Body of pancreas (tissue), 4 donors: Measurements from ENCODE around the gene UNC93A. TPM values are rescaled to one million over a fixed set of nuclear protein-coding genes. Genes with fewer than 3 reads are reported as not detected.
"Not testable (repeated sequence)": the region's sequence is repeated elsewhere in the genome, so short reads cannot be mapped to it uniquely, and the experiment has no call there.

Experiments
- ATAC-seq: fragments of 150-250 bp; one replicate; pipeline ENCODE4 v1.9.1; 2016
- DNase-seq, 4 donors: peaks; one replicate each; pipeline ENCODE4 v3.0.0-alpha.2; 2019
- H3K27ac ChIP-seq, 4 donors: fragments of 200-600 bp; sonication (generic); 1 replicate in 3 of 4; 2 replicates in 1 of 4; pipeline versions ENCODE4 v1.5.1 to v1.6.1; 2016 to 2019; ENCODE audit warnings: mild to moderate bottlenecking in 1 of 4, mixed read lengths in 1 of 4, moderate library complexity in 1 of 4
- H3K27me3 ChIP-seq, 2 donors: fragments of 200-600 bp; sonication (generic); one replicate each; pipeline ENCODE4 v1.6.0; 2016; ENCODE audit warnings: mild to moderate bottlenecking in 1 of 2
- H3K36me3 ChIP-seq, 2 donors: fragments of 200-600 bp; sonication (generic); replicated peaks in 1 of 2; 2 replicates each; pipeline ENCODE4 v1.5.1; 2016; ENCODE audit warnings: low read depth in 2 of 2; ENCODE audit not compliant: insufficient read depth in 1 of 2
- H3K4me1 ChIP-seq: fragments of 200-600 bp; sonication (generic); one replicate; pipeline ENCODE4 v1.6.0; 2016
- H3K4me3 ChIP-seq, 2 donors: fragments of 200-600 bp; sonication (generic); 1 replicate in 1 of 2; 2 replicates in 1 of 2; pipeline ENCODE4 v1.5.1; 2016 to 2019
- H3K9me3 ChIP-seq, 3 donors: fragments of 200-600 bp; sonication (generic); 1 replicate in 2 of 3; 2 replicates in 1 of 3; pipeline ENCODE4 v1.5.1; 2016
- CTCF ChIP-seq, 7 experiments: fragments of 450-650 bp in 4 of 7; fragments of 200-600 bp in 3 of 7; sonication (generic) in 3 of 7; IDR thresholded peaks; one replicate each; pipeline ENCODE4 v1.5.1; 2016 to 2019; ENCODE audit warnings: antibody characterized with exemption in 7 of 7
- POLR2A ChIP-seq, 3 donors: fragments of 450-650 bp; IDR thresholded peaks; one replicate each; pipeline ENCODE4 v1.6.1; 2016; ENCODE audit warnings: antibody characterized with exemption in 3 of 3, mild to moderate bottlenecking in 2 of 3
- WGBS, 2 donors: methylation state at CpG; one replicate each; pipeline ENCODE4 v1.1.5; 2017; 5-methylcytosine and 5-hydroxymethylcytosine counted together
- intact Hi-C: fragments of 100-400 bp; cut with DNase I; formaldehyde crosslinking; loops from one replicate; pipeline ENCODE4 v1.15.1; 2023
- total RNA-seq, 2 donors: library from RNA; depleted of rRNA; stranded (reverse); fragments of >200 nt; gene quantifications; one replicate each; pipeline ENCODE4 v1.1.0, GENCODE V29; 2016

Gene UNC93A
- total RNA-seq, 2 donors from 2014 or later: not detected

GRCh38 chr6:167350275-167350696 lies 59.2 kb downstream of the UNC93A start:
- intact Hi-C loops: no loop called here

GRCh38 chr6:167350731-167351655 lies 59.9 kb downstream of the UNC93A start:
- no peaks in the 10 kb centered on the region for H3K27me3 ChIP-seq
- peak; percentile 66 to 84 (median 76) for DNase-seq
- WGBS, 2 donors: 1% methylated on average over 23 to 61 of the region's 62 CpGs
- H3K4me3 ChIP-seq: peak overlapping the region; percentile 9 to 15
- peaks cover 12% of the 10 kb centered on the region for H3K4me1 ChIP-seq
- ATAC-seq: peak; percentile 82
- H3K27ac ChIP-seq: peak overlapping the region in 2 of 4 donors; percentile 10 to 15
- no peaks in the 10 kb centered on the region for H3K36me3 ChIP-seq
- TF ChIP-seq POLR2A (IDR thresholded peaks at IDR 0.05) (peak in 2 of 3 donors; percentile 9 to 23), CTCF (IDR thresholded peaks at IDR 0.05) (peak; percentile 30 to 76 (median 68))
- intact Hi-C loops: no loop called here
- no peaks in the 10 kb centered on the region for H3K9me3 ChIP-seq

More at GRCh38 chr6:167350275-167350696, 59.2 kb downstream of the UNC93A start:
- no peak overlapping the region for H3K4me3 ChIP-seq
- no peak for TF ChIP-seq CTCF (IDR thresholded peaks at IDR 0.05)
- no peak for TF ChIP-seq POLR2A (IDR thresholded peaks at IDR 0.05)
- no peaks in the 10 kb centered on the region for H3K27me3 ChIP-seq
- no peaks in the 10 kb centered on the region for H3K36me3 ChIP-seq
- 16 to 31% methylated on average over 22 of the region's 22 CpGs for WGBS, 2 donors
- ATAC-seq (peak; percentile 36), DNase-seq (no peak)
- H3K4me1 ChIP-seq: peaks cover 12% of the 10 kb centered on the region
- H3K27ac ChIP-seq: peak overlapping the region in 1 of 4 donors; percentile 15
- H3K9me3 ChIP-seq: no peaks in the 10 kb centered on the region

GRCh38 chr6:167351656-167352345 lies 60.7 kb downstream of the UNC93A start:
- no peak overlapping the region for H3K4me3 ChIP-seq
- no peak overlapping the region for H3K27ac ChIP-seq
- peaks cover 12% of the 10 kb centered on the region for H3K4me1 ChIP-seq
- no peaks in the 10 kb centered on the region for H3K27me3 ChIP-seq
- no peak for ATAC-seq
- DNase-seq: no peak
- intact Hi-C loops: no loop called here
- no peaks in the 10 kb centered on the region for H3K36me3 ChIP-seq
- no peaks in the 10 kb centered on the region for H3K9me3 ChIP-seq
- no peak for TF ChIP-seq CTCF (IDR thresholded peaks at IDR 0.05)
- no peak for TF ChIP-seq POLR2A (IDR thresholded peaks at IDR 0.05)
- 38 to 42% methylated on average over 13 of the region's 13 CpGs for WGBS, 2 donors

- WGBS, 2 donors: 68 to 83% methylated on average over 3 of the region's 3 CpGs
- no peak for ATAC-seq
- no peaks in the 10 kb centered on the region for H3K4me1 ChIP-seq
- DNase-seq: no peak
- no peaks in the 10 kb centered on the region for H3K36me3 ChIP-seq
- no peaks in the 10 kb centered on the region for H3K9me3 ChIP-seq
- H3K27ac ChIP-seq: no peak overlapping the region
- no peak overlapping the region for H3K4me3 ChIP-seq
- TF ChIP-seq CTCF (IDR thresholded peaks at IDR 0.05): no peak
- TF ChIP-seq POLR2A (IDR thresholded peaks at IDR 0.05): no peak
- H3K27me3 ChIP-seq: no peaks in the 10 kb centered on the region
- intact Hi-C loops: no loop called here
Measured at GRCh38 chr6:167356874-167357273, 65.8 kb downstream of the UNC93A start.

- WGBS, 2 donors: 38 to 92% methylated on average over 3 of the region's 11 CpGs
- H3K4me1 ChIP-seq, H3K36me3 ChIP-seq, H3K9me3 ChIP-seq, H3K27me3 ChIP-seq, DNase-seq, ATAC-seq, intact Hi-C loops, H3K4me3 ChIP-seq, H3K27ac ChIP-seq: not testable (repeated sequence)
Measured at GRCh38 chr6:167358394-167358793, 67.3 kb downstream of the UNC93A start.

- H3K4me3 ChIP-seq, intact Hi-C loops, H3K27ac ChIP-seq, H3K9me3 ChIP-seq, DNase-seq, ATAC-seq, H3K36me3 ChIP-seq, H3K27me3 ChIP-seq, H3K4me1 ChIP-seq: not testable (repeated sequence)
- 50 to 53% methylated on average over 1 of the region's 1 CpG for WGBS, 2 donors
Measured at GRCh38 chr6:167361170-167361569, 70.1 kb downstream of the UNC93A start.
